Transverse colon (tissue), 4 donors: ENCODE measurements around the gene SPATC1L. TPM values are rescaled to one million over a fixed set of nuclear protein-coding genes. Genes with fewer than 3 reads are reported as not detected.

Experiments
- DNase-seq: peaks from one replicate; pipeline ENCODE4 v3.0.0-alpha.2; 2019
- H3K27ac ChIP-seq, 4 donors: fragments of 200-600 bp; sonication (generic); 2 replicates each; pipeline ENCODE4 v1.5.1; 2016 to 2018; ENCODE audit warnings: inconsistent platforms in 4 of 4
- H3K27me3 ChIP-seq: fragments of 200-600 bp; sonication (generic); 2 replicates; pipeline ENCODE4 v1.5.1; 2017; ENCODE audit warnings: inconsistent platforms
- H3K36me3 ChIP-seq, 4 donors: fragments of 200-600 bp; sonication (generic); 2 replicates each; pipeline ENCODE4 v1.5.1; 2017 to 2019; ENCODE audit warnings: inconsistent platforms in 4 of 4
- H3K4me1 ChIP-seq, 4 donors: fragments of 200-600 bp; sonication (generic); 2 replicates each; pipeline ENCODE4 v1.5.1; 2017 to 2020; ENCODE audit warnings: inconsistent platforms in 4 of 4
- H3K4me3 ChIP-seq, 4 donors: fragments of 200-600 bp; sonication (generic); 1 replicate in 1 of 4; 2 replicates in 3 of 4; pipeline versions ENCODE4 v1.5.1 to v1.6.1; 2017 to 2019; ENCODE audit warnings: inconsistent platforms in 4 of 4
- H3K9me3 ChIP-seq, 2 donors: fragments of 200-600 bp; sonication (generic); 2 replicates each; pipeline ENCODE4 v1.5.1; 2017 to 2019; ENCODE audit warnings: inconsistent platforms in 2 of 2
- CTCF ChIP-seq, 5 experiments: fragments of 200-600 bp in 3 of 5; fragments of 450-650 bp in 2 of 5; sonication (generic) in 3 of 5; IDR thresholded peaks; 1 replicate in 2 of 5; 2 replicates in 3 of 5; pipeline ENCODE4 v1.5.1; 2016 to 2017; ENCODE audit warnings: antibody characterized with exemption in 5 of 5, inconsistent platforms in 3 of 5, mild to moderate bottlenecking in 2 of 5, moderate library complexity in 1 of 5
- EP300 ChIP-seq: sonication (generic); formaldehyde crosslinking; IDR thresholded peaks from one replicate; pipeline ENCODE4 v1.6.1; 2017; ENCODE audit warnings: antibody characterized with exemption, low read depth
- POLR2A ChIP-seq: fragments of 450-650 bp; IDR thresholded peaks from one replicate; pipeline ENCODE4 v1.6.1; 2016; ENCODE audit warnings: antibody characterized with exemption, mild to moderate bottlenecking, moderate library complexity
- POLR2AphosphoS5 ChIP-seq, 3 donors: sonication (generic); formaldehyde crosslinking; IDR thresholded peaks; one replicate each; pipeline ENCODE4 v1.6.1; 2016; ENCODE audit warnings: antibody characterized with exemption in 3 of 3
- WGBS, 2 donors: methylation state at CpG; one replicate each; pipeline ENCODE4 v1.1.5; 2018; ENCODE audit warnings: low coverage in 1 of 2; 5-methylcytosine and 5-hydroxymethylcytosine counted together
- in situ Hi-C, 4 donors: fragments of 200-750 bp; cut with MboI; loops; one replicate each; pipeline versions ENCODE4 v1.15.0 to v1.15.1; 2017; ENCODE audit warnings: low sequenced_read_pairs in 3 of 4, low pct_ligation_motif_present in 1 of 4, low pct_unique_long_range_greater_than_20kb in 1 of 4
- intact Hi-C: fragments of 100-400 bp; cut with DNase I; formaldehyde crosslinking; loops from one replicate; pipeline ENCODE4 v1.15.1; 2023; ENCODE audit warnings: low total_unique reads
- total RNA-seq, 4 donors: library from RNA; depleted of rRNA; stranded (reverse); fragments of >200 nt; gene quantifications; one replicate each; pipeline ENCODE4 v1.1.0, GENCODE V29; 2016

The SPATC1L gene
- total RNA-seq, 4 donors from 2014 or later: 1.2 to 11.0 (median 8.5) TPM; not detected in 1

GRCh38 chr21:46210378-46211136 lies 26.3 kb upstream of the SPATC1L start:
- TF ChIP-seq CTCF (IDR thresholded peaks at IDR 0.05): no peak
- no peak for TF ChIP-seq EP300
- no peak for TF ChIP-seq POLR2A
- TF ChIP-seq POLR2AphosphoS5 (IDR thresholded peaks at IDR 0.05): no peak
- Histone ChIP-seq H3K9me3 (no peaks in the 10 kb centered on the region), H3K4me1 (no peaks in the 10 kb centered on the region), H3K27ac (no peak overlapping the region), H3K36me3 (peaks cover 0 to 27% (median 7%) of the 10 kb centered on the region in 4 donors), H3K27me3 (no peaks in the 10 kb centered on the region), H3K4me3 (no peak overlapping the region)
- in situ Hi-C loops: no loop called here
- intact Hi-C loops: no loop called here
- no peak for DNase-seq
- 85% methylated on average over 16 of the region's 16 CpGs; no CpG with 5 or more reads in 1 of the 2 donors for WGBS, 2 donors

- in situ Hi-C loops (no loop called here), intact Hi-C loops (no loop called here)
- no peak for TF ChIP-seq CTCF (IDR thresholded peaks at IDR 0.05)
- TF ChIP-seq POLR2AphosphoS5 (IDR thresholded peaks at IDR 0.05): no peak
- no peak for TF ChIP-seq POLR2A
- TF ChIP-seq EP300: no peak
- Histone ChIP-seq H3K4me1 (no peaks in the 10 kb centered on the region), H3K36me3 (peaks cover 0 to 39% (median 7%) of the 10 kb centered on the region in 4 donors), H3K27ac (no peak overlapping the region), H3K27me3 (no peaks in the 10 kb centered on the region), H3K9me3 (no peaks in the 10 kb centered on the region), H3K4me3 (no peak overlapping the region)
- 90% methylated on average over 23 of the region's 23 CpGs; no CpG with 5 or more reads in 1 of the 2 donors for WGBS, 2 donors
- DNase-seq: no peak
Measured at GRCh38 chr21:46208761-46209721, 24.8 kb upstream of the SPATC1L start.

- TF ChIP-seq POLR2A (no peak), POLR2AphosphoS5 (IDR thresholded peaks at IDR 0.05) (no peak), EP300 (no peak), CTCF (IDR thresholded peaks at IDR 0.05) (no peak)
- WGBS, 2 donors: 93% methylated on average over 24 of the region's 27 CpGs; no CpG with 5 or more reads in 1 of the 2 donors
- no peak overlapping the region for H3K27ac ChIP-seq
- in situ Hi-C loops (no loop called here), intact Hi-C loops (no loop called here)
- H3K4me3 ChIP-seq: no peak overlapping the region
- no peaks in the 10 kb centered on the region for H3K4me1 ChIP-seq
- no peaks in the 10 kb centered on the region for H3K9me3 ChIP-seq
- no peaks in the 10 kb centered on the region for H3K27me3 ChIP-seq
- H3K36me3 ChIP-seq: peaks cover 0 to 49% (median 6%) of the 10 kb centered on the region in 4 donors
- no peak for DNase-seq
Measured at GRCh38 chr21:46207920-46208591, 23.8 kb upstream of the SPATC1L start.
